ENCODE data around the gene FBXL5.

Gene FBXL5, protein sequence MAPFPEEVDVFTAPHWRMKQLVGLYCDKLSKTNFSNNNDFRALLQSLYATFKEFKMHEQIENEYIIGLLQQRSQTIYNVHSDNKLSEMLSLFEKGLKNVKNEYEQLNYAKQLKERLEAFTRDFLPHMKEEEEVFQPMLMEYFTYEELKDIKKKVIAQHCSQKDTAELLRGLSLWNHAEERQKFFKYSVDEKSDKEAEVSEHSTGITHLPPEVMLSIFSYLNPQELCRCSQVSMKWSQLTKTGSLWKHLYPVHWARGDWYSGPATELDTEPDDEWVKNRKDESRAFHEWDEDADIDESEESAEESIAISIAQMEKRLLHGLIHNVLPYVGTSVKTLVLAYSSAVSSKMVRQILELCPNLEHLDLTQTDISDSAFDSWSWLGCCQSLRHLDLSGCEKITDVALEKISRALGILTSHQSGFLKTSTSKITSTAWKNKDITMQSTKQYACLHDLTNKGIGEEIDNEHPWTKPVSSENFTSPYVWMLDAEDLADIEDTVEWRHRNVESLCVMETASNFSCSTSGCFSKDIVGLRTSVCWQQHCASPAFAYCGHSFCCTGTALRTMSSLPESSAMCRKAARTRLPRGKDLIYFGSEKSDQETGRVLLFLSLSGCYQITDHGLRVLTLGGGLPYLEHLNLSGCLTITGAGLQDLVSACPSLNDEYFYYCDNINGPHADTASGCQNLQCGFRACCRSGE

GRCh38 chr4:15655223-15656037 lies at the start of gene FBXL5:
Gene FBXL5, minus strand, starts transcription at chr4:15655357. Its CDS starts 70 bp downstream, at chr4:15655287.
- DNase-seq, result peak; percentile 88 to 93

DNA sequence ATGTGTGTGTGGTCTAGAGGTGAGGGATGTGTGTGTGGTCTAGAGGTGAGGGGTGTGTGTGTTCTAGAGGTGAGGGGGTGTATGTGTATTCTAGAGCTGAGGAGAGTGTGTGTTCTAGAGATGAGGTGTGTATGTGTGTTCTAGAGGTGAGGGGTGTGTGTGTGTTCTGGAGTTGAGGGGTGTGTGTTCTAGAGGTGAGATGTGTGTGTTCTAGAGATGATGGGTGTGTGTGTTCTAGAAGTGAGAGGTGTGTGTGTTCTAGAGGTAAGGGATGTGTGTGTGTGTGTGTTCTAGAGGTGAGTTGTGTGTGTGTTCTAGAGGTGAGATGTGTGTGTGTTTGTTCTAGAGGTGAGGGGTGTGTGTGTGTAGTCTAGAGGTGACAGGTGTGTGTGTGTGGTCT lies 49.0 kb upstream of the FBXL5 start:
- DNase-seq, result no peak

DNA sequence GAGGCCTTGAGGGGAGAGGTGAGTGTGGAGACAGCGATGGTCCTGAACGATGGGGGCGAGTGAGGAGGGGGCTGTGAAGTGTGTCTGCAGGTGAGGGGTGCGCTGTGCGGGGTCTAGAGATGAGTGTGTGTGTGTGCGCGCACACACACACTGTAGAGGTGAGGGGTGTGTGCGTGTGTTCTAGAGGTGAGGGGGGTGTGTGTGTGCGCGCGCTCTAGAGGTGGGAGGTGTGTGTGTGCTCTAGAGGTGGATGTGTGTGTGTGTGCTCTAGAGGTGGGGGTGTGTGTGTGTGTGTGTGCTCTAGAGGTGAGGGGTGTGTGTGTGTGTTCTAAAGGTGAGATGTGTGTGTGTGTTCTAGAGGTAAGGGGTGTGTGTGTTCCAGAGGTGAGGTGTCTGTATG lies 48.3 kb upstream of the FBXL5 start:
- no peak for DNase-seq

GRCh38 chr4:15702941-15703403 lies 47.8 kb upstream of the FBXL5 start, which contains the start of gene BST1:
Gene BST1, plus strand, starts transcription at chr4:15703065. Its CDS starts 80 bp downstream, at chr4:15703145.
- no peak for DNase-seq

GRCh38 chr4:15696866-15697265 lies 41.7 kb upstream of the FBXL5 start:
- no peak for DNase-seq

DNA sequence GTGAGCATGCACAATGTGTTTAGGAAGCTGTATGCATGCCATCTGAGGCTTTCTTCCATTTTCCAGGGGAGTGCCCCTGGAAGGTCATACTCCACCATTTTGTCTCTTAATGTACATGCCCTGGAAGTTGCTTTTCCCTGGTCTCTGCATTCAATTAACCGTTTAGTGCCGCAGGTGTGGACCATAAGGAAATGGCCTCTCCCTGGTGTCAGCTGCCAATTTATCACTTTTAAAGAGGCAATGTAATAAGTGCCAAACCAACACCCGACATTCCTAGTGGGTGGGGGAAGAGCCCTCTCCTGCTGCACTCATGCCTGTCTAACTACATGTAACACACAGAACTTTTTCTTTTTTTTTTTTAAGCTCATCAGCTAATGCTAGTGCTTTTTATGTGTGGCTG lies 40.6 kb upstream of the FBXL5 start:
- no peak for DNase-seq

GRCh38 chr4:15695240-15695699 lies 40.1 kb upstream of the FBXL5 start:
- DNase-seq, result no peak

- DNase-seq, result no peak
Observed at GRCh38 chr4:15694431-15694830, 39.3 kb upstream of the FBXL5 start.

- no peak for DNase-seq
Observed at GRCh38 chr4:15692602-15693001, 37.4 kb upstream of the FBXL5 start.

- DNase-seq, result no peak
Observed at GRCh38 chr4:15691346-15692135, 36.4 kb upstream of the FBXL5 start.

GRCh38 chr4:15690020-15690809 lies 35.1 kb upstream of the FBXL5 start:
- DNase-seq, result no peak

- no peak for DNase-seq
Observed at GRCh38 chr4:15689540-15689939, 34.4 kb upstream of the FBXL5 start.

DNA sequence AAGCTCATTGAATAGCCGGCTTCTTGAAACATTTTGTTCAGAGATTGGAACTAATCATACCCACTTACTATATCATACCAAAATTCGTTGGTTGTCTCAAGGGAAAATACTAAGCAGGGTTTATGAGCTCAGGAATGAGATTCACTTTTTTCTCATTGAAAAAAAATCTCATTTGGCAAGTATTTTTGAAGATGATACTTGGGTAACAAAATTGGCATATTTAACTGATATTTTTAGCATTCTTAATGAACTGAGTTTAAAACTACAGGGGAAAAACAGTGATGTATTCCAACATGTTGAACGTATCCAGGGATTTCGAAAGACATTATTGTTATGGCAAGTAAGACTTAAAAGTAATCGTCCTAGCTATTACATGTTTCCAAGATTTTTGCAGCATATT lies 32.9 kb upstream of the FBXL5 start:
- no peak for DNase-seq

DNA sequence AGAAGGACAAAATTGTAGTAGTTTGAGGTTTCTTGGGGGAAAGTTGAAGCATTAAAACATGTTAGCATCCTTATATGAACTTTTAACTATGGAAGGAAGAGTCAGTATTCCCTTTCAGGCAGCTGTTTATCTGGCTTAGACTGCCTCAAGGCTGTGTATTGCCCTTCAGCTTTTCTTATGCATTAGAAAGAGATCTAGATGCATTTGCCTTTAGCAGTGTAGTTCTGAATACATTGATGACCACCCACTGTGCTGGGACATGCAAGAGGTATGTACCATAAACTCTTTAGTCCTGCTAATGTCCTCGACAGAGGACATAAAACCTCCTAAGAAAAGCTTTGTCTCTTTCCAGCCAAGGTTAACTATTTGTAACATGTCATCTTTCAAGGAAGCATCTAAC lies 29.3 kb upstream of the FBXL5 start:
- DNase-seq, result no peak

DNA sequence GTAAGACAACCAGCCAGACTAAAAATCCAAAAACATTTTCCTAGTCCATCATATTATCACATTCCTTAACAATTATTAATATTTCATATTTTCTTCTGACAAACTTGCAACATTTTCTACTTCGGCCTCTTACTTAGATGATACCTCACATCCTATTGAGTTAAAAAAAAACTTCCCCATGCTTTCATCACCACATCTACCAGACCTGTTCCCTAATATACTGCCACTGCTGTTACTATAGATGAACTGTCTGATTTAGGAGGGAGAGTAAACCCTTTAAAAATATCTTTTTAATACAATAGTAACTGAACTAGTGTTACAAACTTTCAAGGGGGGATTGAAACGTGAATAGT lies 28.0 kb upstream of the FBXL5 start:
- no peak for DNase-seq

GRCh38 chr4:15682242-15683142 lies 27.3 kb upstream of the FBXL5 start:
- DNase-seq, result peak in 1 of 2 experiments; percentile 44

DNA sequence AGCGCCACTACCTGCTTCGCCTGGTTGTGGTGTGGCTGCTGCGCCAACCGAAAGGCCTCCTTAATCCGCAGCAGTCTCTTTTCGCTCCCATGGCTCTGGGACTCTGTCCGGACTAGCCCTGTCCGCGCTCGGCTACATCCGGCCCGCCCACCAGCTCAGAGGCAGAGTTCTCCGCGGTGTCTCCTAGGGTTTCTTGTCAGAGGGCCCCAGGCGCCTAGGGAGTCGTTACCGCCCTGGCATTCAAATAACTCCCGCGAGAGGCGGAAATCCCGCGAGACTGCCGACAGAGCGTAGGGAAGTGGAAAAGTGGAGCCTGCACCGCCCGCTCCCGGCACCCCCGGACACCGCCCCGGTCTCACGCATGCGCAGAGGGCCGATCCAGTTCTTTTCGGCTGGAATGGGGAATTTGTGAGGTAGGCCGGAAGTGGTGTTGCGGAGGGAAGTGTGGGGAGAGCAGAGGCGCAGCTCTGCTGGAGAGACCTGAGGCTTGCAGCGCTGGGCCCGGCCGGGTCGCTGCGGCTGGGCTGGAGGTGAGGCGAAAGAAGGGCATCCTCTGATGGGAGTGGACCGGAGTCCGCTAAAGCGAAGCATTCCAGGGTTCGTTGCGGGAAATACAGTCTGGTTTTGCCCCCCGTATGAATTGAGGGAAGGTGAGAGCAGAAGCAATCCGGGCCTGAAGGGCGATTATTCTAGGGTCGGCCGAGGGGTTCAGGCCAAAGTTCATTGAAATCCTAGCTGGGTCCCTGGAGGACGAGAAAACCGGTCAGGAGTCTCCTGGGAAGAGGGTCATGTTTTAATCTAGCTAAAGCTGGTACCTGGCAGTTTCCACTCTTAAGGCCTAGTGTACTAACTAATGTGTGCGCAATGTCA lies 26.4 kb upstream of the FBXL5 start, which contains the start of gene FAM200B:
Gene FAM200B (plus strand): TSS at position 456 of the 870 bp plus-strand sequence. CDS start 5,151 bp downstream, outside the sequence.
- peak; percentile 99 to 100 for DNase-seq

- DNase-seq, result no peak
Observed at GRCh38 chr4:15681067-15681371, 25.9 kb upstream of the FBXL5 start.

DNA sequence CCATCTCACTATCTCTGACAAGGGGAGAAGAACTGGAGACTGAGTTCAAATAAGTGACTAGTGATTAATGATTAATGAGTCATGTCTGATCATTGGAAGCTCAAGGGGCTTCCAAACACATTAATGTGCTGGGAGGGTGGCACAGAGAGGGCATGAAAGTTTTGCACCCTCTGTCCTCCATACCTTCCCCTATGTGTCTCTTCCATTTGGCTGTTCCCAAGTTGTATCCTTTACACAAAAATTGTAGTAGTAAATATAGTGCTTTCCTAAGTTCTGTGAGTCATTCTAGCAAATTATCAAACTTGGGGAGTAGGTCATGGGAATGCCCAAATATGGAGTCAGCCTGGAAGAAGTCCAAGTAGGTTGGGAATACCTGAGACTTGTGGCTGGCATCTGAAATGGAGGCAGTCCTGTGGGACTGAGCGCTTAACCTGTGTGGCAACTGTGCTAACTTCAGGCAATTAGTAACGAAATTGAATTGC lies 22.4 kb upstream of the FBXL5 start:
- peak; percentile 19 to 55 for DNase-seq

Measured in NCI-H2081 (cell line).